Stimulated activated CD4-positive, alpha-beta T cell treated with anti-CD3 and anti-CD28 coated beads, Interleukin-12 subunit alpha, Interleukin-12 subunit beta, amount 100 ng/mL, for 4 hours (primary cell): ENCODE measurements around the gene TSHZ3.

ENCODE experiments used
- DNase-seq: peaks from one replicate; pipeline ENCODE4 v3.0.0-alpha.2; 2020

The TSHZ3 gene

DNA sequence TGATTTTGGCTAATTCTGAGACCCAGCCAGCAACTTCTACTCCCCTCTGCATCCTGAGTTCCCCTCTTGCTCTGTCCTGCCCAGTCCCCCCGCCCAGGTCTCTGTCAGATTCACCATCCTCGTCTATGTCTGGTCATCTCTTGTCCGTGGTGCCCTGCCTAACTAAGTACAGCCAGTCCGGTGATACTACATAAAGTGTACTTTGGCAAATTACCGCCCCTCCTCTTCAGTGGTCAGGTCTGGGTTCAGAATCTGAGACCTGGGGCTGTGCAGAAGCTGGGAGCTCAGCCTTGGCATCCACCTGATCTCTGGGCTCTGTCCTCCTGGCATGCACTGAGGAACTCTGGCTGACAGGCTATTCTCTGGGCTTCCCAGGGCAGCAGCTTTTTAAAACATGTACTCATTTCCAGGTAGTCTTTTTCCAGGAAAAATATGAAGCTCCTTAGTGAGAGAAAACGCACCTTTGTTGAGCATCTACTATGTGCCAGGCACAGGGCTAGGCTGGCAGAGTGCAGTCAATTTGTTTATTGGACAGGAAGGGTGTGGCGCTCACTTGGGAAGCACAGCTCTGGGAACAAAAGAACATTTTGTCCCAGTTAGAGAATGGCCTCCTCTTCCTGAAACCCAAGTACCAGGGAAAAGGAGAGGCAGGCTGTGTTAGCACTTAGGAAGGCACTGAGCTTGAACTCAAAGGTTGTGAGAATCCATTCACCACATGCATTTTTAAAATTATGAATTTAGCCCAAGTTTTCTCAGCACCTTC is 88.9 kb downstream of the TSHZ3 start:
- DNase-seq = no peak

- DNase-seq = no peak
Measured at GRCh38 chr19:31258211-31259052, 90.8 kb downstream of the TSHZ3 start.

DNA sequence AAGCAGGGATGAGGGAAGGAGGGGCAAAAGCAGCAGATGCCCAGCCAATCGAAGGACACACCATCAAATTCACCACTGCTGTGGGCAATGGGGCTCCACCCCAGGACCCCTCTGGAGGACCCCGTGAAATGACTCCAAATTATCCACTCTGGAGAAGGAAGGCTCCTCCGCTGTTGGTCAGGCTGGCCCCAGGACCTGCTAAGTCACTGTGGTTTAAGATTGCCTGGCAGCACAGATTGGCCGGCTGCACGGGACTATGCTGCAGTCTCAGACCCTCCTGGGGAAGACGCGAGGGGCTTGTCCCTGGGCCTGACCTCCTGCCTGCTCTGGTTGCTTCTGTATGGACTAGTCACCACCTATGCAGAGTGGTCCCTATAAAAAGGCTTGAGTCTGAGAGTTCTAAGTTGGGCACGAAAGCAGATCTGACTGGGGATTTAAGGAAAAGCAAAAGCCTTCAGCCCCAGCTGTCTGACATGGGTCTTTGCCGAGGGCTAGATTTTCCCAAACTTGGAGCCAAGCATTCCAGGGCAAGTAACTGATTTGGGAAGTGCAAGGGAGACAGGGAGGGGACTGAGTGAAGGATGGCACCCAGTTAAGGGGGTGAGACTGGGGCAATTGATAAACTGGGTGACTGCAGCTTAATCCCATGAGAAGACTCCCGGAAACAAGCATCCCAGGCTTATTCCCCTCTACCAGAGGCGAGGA is 91.7 kb downstream of the TSHZ3 start:
- DNase-seq = no peak

GRCh38 chr19:31257025-31257424 is 92.2 kb downstream of the TSHZ3 start:
- no peak for DNase-seq

DNA sequence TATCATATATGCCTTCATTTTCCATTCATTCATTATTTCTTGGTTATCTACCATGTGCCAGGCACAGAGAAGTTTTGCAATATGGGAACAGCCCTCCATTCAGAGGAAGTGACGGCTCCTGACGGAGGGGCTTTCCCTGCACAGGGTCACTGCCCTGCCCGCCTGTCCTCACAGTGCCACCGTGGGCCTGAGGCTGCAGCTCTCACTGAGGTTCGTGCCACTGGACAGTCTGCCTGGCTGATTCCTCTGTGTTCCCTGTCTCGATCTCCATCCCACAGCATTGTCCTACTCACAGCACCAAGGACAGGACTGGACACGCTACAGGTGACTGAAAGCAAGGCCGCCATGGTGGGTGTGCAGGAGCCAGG is 92.7 kb downstream of the TSHZ3 start:
- DNase-seq = no peak

DNA sequence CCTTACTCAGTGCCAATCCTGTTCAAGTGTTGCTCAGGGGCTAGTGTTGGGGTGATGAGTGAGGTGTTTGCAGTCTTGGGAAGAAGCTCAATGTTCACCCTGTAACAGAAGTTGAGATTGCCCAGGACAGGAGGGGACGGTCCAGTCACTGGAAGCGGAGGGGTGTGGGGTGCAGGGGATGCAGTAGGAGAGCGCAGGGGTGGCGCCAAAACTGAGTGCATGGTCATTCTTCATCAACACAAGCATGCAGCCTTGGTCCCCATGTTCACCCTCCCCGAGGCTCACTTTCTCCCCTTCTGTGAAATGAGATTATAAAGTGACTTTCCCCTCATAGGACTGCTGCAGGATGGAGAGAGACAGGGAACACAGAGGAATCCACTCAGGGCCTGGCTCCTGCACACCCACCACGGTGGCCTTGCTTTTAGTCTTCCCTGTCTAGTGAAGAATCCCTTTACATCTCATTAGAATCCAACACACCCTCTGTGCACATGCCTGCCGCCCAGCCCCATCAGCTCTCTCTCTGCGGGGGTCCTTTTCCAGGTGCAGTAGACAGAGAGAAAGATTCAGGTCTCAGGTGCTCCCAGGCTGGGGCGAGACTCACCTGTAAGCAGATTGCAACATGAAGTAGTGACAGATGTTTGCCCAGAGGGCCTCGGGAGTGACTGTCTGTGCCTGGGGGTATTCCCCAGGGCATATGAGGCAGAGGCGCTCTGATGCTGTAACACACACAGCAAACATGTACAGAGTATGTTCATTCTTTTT is 93.2 kb downstream of the TSHZ3 start:
- no peak for DNase-seq

GRCh38 chr19:31255174-31255799 is 93.9 kb downstream of the TSHZ3 start:
- no peak for DNase-seq

DNA sequence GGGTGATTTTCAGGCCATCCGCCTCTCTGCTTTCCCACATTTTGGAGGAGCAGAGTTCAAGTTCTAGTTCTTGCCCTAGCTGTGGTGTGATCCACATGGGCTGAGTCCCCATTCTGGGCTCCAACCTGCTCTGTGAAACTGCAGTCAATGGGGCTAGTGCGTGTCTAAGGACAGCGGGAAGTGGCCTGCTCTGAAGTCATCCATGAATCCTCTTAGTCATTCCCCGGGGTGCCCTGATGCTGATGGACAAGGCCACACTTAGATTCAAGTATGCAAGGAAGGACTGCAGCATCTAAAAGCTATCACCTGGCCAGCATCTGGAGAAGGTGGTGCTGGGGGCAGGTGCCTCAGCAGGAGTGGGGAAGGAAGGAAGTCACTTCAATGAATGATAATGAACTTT is 94.6 kb downstream of the TSHZ3 start:
- DNase-seq = no peak

- DNase-seq = no peak
Measured at GRCh38 chr19:31254180-31254551, 95.1 kb downstream of the TSHZ3 start.

DNA sequence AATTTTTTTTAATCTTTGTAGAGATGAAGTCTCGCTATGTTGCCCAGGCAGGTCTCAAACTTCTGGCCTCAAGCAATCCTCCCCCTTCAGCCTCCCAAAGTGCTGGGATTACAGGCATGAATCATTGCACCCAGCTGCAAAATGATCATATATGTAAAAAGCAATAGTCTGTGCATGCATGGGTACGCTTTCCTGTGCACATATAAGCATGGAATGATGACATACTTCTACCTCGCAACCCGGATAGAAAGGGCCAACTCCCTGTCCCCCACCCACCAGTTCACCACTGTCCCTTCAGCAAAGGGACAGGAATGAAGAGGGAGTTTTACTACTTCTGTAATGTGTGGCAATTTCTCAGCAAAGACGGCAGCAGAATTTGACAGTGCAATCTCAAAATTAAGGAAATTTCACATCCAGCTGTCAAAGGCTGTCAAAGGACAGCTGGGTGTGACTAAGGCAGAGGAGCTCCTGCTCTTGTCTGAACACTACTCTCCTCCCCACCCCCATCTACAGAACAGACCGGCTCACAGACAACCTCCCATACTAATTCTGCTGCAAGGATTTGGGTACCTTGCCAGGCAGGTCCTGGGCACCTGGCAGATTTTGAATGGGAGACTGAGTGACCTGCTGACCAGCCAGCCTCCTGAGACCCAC is 95.6 kb downstream of the TSHZ3 start:
- DNase-seq = no peak

DNA sequence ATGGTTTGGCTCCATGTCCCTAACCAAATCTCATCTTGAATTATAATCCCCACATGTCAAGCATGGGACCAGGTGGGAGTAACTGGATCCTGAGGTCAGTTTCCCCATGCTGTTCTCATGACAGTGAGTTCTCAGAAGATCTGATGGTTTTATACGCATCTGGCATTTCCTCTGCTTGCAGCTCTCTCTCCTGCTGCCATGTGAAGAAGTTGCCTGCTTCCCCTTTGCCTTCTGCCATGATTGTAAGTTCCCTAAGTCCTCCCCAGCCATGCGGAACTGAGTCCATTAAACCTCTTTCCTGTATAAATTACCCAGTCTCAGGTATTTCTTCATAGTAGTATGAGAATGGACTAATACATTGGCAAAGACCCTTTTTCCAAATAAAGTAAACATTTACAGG is 96.8 kb downstream of the TSHZ3 start:
- no peak for DNase-seq

DNA sequence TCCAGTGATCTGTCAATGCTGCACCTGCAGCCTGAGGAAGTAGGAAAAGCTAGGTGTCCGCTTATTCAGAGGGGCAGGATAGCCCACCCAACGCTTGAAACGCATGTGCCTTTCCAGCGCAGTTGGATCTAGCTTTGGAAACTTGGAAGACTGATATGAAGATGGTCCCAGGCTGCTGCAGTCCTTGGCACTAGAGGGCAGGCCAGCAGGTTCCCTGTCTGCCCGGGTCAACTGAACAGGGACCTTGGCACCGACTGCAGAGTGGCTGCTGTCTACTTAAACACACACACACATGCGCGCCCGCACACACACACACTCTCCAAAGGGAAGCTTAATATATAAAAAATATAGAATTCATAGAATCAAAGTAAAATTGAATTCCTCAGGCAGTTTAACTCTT is 100.0 kb downstream of the TSHZ3 start:
- DNase-seq = no peak

GRCh38 chr19:31235806-31236205 is 113.4 kb downstream of the TSHZ3 start:
- no peak for DNase-seq

DNA sequence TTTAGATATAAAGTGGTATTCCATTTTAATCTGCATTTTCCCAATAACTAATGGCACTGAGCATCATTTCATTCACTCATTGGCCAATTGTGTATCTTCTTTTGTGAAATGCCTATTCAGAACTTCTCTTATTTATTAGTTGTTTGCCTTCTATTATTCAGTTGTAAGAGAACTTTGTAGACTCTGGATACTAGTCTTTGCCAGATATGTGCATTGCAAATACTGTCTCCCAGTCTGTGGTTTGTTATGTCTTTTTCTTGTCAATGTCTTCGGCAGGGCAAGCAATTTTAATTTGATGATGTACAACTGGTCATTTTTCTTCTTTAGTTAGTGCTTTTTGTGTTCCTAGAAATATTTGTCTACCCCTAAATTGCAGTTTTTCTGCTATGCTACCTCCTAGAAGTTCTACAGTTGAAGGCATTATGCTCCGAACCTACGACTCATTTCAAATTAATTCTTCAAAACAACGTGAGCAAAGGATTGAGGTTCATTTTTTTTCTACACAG is 115.9 kb downstream of the TSHZ3 start:
- DNase-seq = no peak

- DNase-seq = no peak
Measured at GRCh38 chr19:31232871-31233270, 116.4 kb downstream of the TSHZ3 start.

GRCh38 chr19:31232180-31232579 is 117.1 kb downstream of the TSHZ3 start:
- DNase-seq = no peak

GRCh38 chr19:31231237-31231636 is 118.0 kb downstream of the TSHZ3 start:
- DNase-seq = no peak

DNA sequence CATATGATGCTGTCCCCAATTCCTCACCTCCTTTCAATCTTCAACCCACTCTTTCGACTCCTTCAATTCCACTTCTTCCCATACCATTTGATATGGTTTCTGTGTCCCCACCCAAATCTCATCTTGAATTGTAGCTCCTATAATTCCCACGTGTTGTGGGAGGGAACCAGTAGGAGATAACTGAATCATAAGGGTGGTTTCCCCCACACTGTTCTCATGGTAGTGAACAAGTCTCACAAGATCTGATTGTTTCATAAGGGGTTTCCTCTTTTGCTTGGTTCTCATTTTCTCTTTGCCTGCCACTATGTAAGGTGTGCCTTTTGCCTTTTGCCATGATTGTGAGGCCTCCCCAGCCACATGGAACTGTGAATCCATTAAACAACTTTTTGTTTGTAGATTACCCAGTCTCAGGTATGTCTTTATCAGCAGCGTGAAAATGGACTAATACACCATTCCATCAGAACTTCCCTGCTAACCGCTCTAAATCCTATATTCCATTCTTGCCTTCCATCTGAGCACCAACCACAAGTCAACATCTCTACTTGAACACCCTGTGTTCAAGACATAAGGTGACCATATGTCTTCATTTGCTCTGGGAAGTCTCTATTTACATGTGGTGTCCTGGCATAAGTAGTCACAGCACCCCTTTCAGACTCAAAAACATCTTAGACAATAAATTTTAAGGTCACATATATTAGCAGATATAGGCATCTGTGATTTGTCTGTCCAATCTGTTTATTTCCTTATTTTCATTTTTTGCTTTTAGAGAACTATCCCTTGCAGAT is 122.9 kb downstream of the TSHZ3 start:
- DNase-seq = no peak
